GM12872 (cell line): ENCODE results near the gene BBIP1.

Experiments used
- CTCF ChIP-seq: IDR thresholded peaks from 3 replicates; pipeline ENCODE4 v1.5.1; 2011; ENCODE audit warnings: low read depth, mild to moderate bottlenecking, low read length, moderate library complexity; ENCODE audit not compliant: insufficient read depth

BBIP1 gene

GRCh38 chr10:110892602-110893288, 26.2 kb downstream of the BBIP1 start:
- TF ChIP-seq CTCF, result no peak

GRCh38 chr10:110887560-110887959, 31.4 kb downstream of the BBIP1 start:
- no peak for TF ChIP-seq CTCF

- TF ChIP-seq CTCF, result no peak
These were observed 32.9 kb downstream of the BBIP1 start for GRCh38 chr10:110885932-110886674.

- no peak for TF ChIP-seq CTCF
These were observed 35.1 kb downstream of the BBIP1 start for GRCh38 chr10:110883924-110884323.

GRCh38 chr10:110881905-110882304, 37.1 kb downstream of the BBIP1 start:
- no peak for TF ChIP-seq CTCF

- no peak for TF ChIP-seq CTCF
These were observed 37.7 kb downstream of the BBIP1 start for GRCh38 chr10:110881247-110881646.

- TF ChIP-seq CTCF, result no peak
These were observed 39.0 kb downstream of the BBIP1 start for GRCh38 chr10:110880012-110880411.
